KMS-11 (cell line): ENCODE results near the gene NTN5.

Source experiments
- H2AFZ ChIP-seq: fragments of 200-600 bp; sonication (generic); 2 replicates; pipeline ENCODE4 v1.6.1; 2016; ENCODE audit warnings: antibody characterized with exemption, mixed run types, low read depth
- H3K27ac ChIP-seq: fragments of 200-600 bp; sonication (generic); 2 replicates; pipeline ENCODE4 v1.6.1; 2016; ENCODE audit warnings: mild to moderate bottlenecking, mixed run types
- H3K27me3 ChIP-seq: fragments of 200-600 bp; sonication (generic); 2 replicates; pipeline ENCODE4 v1.6.1; 2017; ENCODE audit warnings: mild to moderate bottlenecking, low read depth, mixed run types, moderate library complexity; ENCODE audit not compliant: insufficient read depth
- H3K36me3 ChIP-seq: fragments of 200-600 bp; sonication (generic); 2 replicates; pipeline ENCODE4 v1.6.1; 2017; ENCODE audit warnings: mild to moderate bottlenecking, mixed run types; ENCODE audit not compliant: insufficient read depth
- H3K4me1 ChIP-seq: fragments of 200-600 bp; sonication (generic); 2 replicates; pipeline ENCODE4 v1.6.1; 2016; ENCODE audit warnings: mild to moderate bottlenecking, low read depth, mixed run types; ENCODE audit not compliant: poor library complexity, severe bottlenecking
- H3K4me2 ChIP-seq: fragments of 200-600 bp; sonication (generic); 2 replicates; pipeline ENCODE4 v1.7.0; 2016; ENCODE audit warnings: mild to moderate bottlenecking, mixed run types
- H3K4me3 ChIP-seq: fragments of 200-600 bp; sonication (generic); IDR thresholded peaks from 2 replicates; pipeline ENCODE4 v1.6.1; 2017; ENCODE audit warnings: low read depth, low read length, mixed read lengths; ENCODE audit not compliant: insufficient read depth
- H3K79me2 ChIP-seq: fragments of 200-600 bp; sonication (generic); 2 replicates; pipeline ENCODE4 v1.6.1; 2016; ENCODE audit warnings: low read depth, mixed run types; ENCODE audit not compliant: insufficient read depth
- H3K9ac ChIP-seq: fragments of 200-600 bp; sonication (generic); 2 replicates; pipeline ENCODE4 v1.6.1; 2016; ENCODE audit warnings: mild to moderate bottlenecking, mixed run types
- H4K20me1 ChIP-seq: fragments of 200-600 bp; sonication (generic); 2 replicates; pipeline ENCODE4 v1.6.1; 2016; ENCODE audit warnings: mild to moderate bottlenecking, mixed run types; ENCODE audit not compliant: insufficient read depth
- TF ChIP-seq, protein P1 (sequence below): fragments of 200-600 bp; sonication (generic); conservative IDR thresholded peaks from 2 replicates; pipeline ENCODE4 v1.6.1; 2017; ENCODE audit warnings: low read depth, mild to moderate bottlenecking, antibody characterized with exemption, low read length, moderate library complexity, mixed read lengths

Gene NTN5

DNA sequence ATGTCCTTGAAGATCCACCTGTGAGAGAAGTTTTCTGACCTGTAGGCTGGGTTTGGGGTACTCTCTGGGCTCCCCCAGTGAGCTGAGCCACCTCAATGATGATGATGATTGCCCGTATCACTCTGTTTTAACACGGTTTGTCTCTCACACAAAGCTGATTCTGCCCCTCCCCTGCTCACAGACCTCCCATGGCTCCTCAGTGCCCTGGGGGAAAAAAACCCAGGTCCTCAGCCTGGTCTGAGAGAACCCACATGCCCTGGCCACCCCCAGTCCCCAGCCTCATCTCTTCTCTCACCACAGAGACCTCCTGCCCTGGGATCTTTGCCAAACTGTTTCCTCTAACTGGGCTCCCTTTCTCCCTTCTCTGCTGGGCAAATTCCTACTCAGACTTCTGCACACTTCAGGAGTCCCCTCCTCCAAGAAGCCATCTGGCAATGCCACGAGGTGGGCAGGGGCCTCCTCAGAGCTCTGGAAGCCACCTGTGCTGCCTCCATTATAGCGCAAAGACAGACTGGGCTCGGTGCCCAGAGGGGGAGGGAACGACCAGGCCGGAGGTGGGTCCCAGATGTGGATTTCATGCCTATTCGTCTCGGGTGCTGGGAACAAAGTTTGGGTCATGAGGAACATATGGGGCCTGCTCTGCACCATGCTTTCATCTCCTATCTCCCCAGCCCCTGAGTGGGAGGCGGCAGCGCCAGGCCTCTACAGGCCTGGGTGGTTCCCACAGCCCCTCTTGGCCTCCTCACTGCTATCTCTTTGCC lies 18.3 kb downstream of the NTN5 start:
- no peaks in the 10 kb centered on the region for H4K20me1 ChIP-seq
- no peak overlapping the region for H2AFZ ChIP-seq
- H3K4me1 ChIP-seq = peaks cover 6% of the 10 kb centered on the region
- H3K4me3 ChIP-seq = no peak overlapping the region
- TF ChIP-seq, protein P1, sequence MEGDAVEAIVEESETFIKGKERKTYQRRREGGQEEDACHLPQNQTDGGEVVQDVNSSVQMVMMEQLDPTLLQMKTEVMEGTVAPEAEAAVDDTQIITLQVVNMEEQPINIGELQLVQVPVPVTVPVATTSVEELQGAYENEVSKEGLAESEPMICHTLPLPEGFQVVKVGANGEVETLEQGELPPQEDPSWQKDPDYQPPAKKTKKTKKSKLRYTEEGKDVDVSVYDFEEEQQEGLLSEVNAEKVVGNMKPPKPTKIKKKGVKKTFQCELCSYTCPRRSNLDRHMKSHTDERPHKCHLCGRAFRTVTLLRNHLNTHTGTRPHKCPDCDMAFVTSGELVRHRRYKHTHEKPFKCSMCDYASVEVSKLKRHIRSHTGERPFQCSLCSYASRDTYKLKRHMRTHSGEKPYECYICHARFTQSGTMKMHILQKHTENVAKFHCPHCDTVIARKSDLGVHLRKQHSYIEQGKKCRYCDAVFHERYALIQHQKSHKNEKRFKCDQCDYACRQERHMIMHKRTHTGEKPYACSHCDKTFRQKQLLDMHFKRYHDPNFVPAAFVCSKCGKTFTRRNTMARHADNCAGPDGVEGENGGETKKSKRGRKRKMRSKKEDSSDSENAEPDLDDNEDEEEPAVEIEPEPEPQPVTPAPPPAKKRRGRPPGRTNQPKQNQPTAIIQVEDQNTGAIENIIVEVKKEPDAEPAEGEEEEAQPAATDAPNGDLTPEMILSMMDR = no peak
- no peaks in the 10 kb centered on the region for H3K36me3 ChIP-seq
- H3K4me2 ChIP-seq = no peak overlapping the region
- H3K27me3 ChIP-seq = peaks cover 34% of the 10 kb centered on the region
- no peak overlapping the region for H3K9ac ChIP-seq
- no peaks in the 10 kb centered on the region for H3K79me2 ChIP-seq
- H3K27ac ChIP-seq = no peak overlapping the region

DNA sequence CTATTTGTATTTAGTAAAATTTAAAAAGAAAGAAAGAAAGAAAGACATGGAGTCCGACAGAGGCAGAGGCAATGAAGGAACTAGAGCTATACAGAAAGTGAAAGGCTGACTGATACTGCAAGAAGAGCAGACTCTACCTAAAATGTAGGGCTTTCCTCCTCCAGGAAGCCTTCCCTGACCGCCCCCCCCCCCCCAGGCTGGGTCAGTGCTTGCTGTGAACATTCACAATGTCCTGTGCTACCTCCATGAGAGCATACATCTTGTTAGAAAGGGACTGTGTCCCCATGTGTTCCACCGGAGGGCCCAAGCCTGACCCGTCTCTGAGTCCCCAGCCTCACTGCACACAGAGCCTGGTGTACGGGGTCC lies 21.2 kb downstream of the NTN5 start:
- no peaks in the 10 kb centered on the region for H3K79me2 ChIP-seq
- TF ChIP-seq, protein P1 = no peak
- no peak overlapping the region for H3K27ac ChIP-seq
- H4K20me1 ChIP-seq = no peaks in the 10 kb centered on the region
- H3K36me3 ChIP-seq = no peaks in the 10 kb centered on the region
- no peak overlapping the region for H3K4me3 ChIP-seq
- H2AFZ ChIP-seq = no peak overlapping the region
- H3K27me3 ChIP-seq = peaks cover 20% of the 10 kb centered on the region
- H3K4me2 ChIP-seq = no peak overlapping the region
- peaks cover 11% of the 10 kb centered on the region for H3K4me1 ChIP-seq
- no peak overlapping the region for H3K9ac ChIP-seq

DNA sequence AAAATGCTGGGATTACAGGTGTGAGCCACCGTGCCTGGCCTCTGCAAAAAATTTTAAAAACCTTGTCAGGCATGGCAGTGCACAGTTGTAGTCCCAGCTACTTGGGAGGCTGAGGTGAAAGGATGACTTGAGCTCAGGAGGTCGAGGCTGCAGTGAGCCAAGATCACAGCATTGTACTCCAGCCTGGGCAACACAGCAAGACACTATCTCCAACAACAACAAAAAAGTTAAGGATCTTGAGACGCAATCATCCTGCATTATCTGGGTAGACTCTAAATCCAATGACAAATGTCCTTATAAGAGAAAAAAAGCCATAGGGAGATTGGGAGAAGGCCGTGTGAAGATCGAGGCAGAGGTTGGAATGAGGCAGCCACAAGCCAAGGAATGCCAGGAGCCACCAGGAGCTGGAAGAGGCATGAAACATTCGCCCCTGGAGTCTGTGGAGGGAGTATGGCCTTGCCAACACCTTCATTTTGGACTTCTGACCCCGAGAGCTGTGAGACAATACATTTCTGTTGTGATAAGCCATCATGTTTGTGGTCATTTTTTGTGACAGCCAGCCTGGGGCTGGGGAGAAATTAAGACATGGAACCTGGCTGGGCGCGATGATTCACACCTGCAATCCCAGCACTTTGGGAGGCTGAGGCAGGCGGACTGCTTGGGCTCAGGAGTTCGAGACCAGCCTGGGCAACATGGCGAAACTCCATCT lies 21.7 kb downstream of the NTN5 start:
- no peaks in the 10 kb centered on the region for H3K36me3 ChIP-seq
- no peak overlapping the region for H3K4me2 ChIP-seq
- peaks cover 15% of the 10 kb centered on the region for H3K27me3 ChIP-seq
- no peaks in the 10 kb centered on the region for H3K79me2 ChIP-seq
- no peak overlapping the region for H3K27ac ChIP-seq
- no peak overlapping the region for H3K4me3 ChIP-seq
- TF ChIP-seq, protein P1 = no peak
- no peak overlapping the region for H3K9ac ChIP-seq
- H2AFZ ChIP-seq = no peak overlapping the region
- H3K4me1 ChIP-seq = peaks cover 11% of the 10 kb centered on the region
- H4K20me1 ChIP-seq = no peaks in the 10 kb centered on the region

DNA sequence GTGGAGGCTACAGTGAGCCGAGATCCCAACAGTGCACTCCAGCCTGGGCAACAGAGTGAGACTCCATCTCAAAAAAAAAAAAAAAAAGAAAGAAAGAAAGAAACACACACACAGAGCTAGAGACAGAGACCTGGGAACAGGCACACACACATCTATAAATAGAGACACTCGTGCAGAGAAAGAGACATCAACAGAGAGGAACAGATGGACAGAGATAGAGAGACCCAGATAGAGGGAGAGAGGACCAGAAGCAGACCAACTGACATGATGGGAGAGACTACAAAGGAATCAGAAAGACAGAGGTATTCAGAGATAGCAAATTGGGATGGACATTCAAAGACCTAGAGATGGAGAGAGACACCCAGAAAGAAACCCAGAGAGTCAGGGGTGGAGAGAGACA lies 24.7 kb downstream of the NTN5 start:
- Histone ChIP-seq H3K4me1 (peaks cover 18% of the 10 kb centered on the region), H3K9ac (no peak overlapping the region), H3K4me3 (no peak overlapping the region), H2AFZ (no peak overlapping the region), H3K4me2 (no peak overlapping the region), H3K79me2 (no peaks in the 10 kb centered on the region), H3K27ac (no peak overlapping the region), H3K27me3 (peaks cover 8% of the 10 kb centered on the region), H4K20me1 (no peaks in the 10 kb centered on the region), H3K36me3 (no peaks in the 10 kb centered on the region)
- TF ChIP-seq, protein P1 = no peak
